Measurements from ENCODE around the gene AVL9. TPM values are rescaled to one million over a fixed set of nuclear protein-coding genes. Genes with fewer than 3 reads are reported as not detected.

The AVL9 gene
- total and polyA plus RNA-seq, 2 donors (not counting 1 experiment from before 2014, with no cell fraction given), result 16.7 to 52.4 TPM

DNA sequence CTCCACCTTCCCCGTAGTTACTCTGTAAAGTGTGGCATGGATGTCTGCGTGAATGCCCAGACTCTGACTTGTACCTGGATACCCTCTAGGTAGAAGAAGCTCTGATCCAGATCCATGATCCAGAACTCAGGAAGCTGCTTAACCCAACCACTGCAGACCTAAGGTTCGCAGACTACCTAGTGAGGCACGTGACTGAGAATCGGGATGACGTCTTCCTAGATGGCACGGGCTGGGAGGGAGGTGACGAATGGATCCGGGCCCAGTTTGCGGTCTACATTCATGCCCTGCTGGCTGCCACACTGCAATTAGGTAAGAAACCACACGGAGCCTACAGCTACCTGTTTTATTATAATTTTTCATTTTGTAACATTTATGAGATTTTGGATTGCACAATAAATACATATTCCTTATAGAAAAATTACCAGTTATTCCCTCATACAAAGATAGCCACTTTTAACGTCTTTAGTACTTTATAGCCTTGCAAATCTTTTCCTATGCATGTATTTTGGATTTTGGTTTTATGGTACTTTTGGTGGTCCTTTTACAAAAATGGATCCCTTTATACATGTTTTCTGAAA lies 77.9 kb downstream of the AVL9 start:
- Histone ChIP-seq H3K27me3 (ENCODE audit: control insufficient read depth, insufficient read depth, low read length) (no peaks in the 10 kb centered on the region), H3K36me3 (ENCODE audit: control insufficient read depth, insufficient read depth, low read length) (peaks cover 4% of the 10 kb centered on the region), H3K4me2 (ENCODE audit: extremely low read depth, insufficient read depth, low read length) (no peak overlapping the region), H3K9me3 (ENCODE audit: control insufficient read depth, insufficient read depth, low read depth, low read length) (no peaks in the 10 kb centered on the region), H3K4me3 (replicated peaks in 1 of 4; ENCODE audit: control extremely low read depth in 1 of 4, insufficient read depth in 1 of 4, low read depth in 3 of 4, low read length in 4 of 4) (no peak overlapping the region), H2AFZ (ENCODE audit: low read length) (no peak overlapping the region), H4K20me1 (ENCODE audit: control insufficient read depth, extremely low read depth, insufficient read depth, low read length) (no peaks in the 10 kb centered on the region), H3K27ac (ENCODE audit: insufficient read depth, low read length) (no peak overlapping the region), H3K4me1 (ENCODE audit: control insufficient read depth, extremely low read depth, insufficient read depth, low read length) (no peaks in the 10 kb centered on the region), H3K9ac (ENCODE audit: insufficient read depth, low read length) (no peak overlapping the region), H3K79me2 (ENCODE audit: control insufficient read depth, insufficient read depth, low read length) (no peaks in the 10 kb centered on the region)
- no peak for DNase-seq (ENCODE audit: low read depth in 2 of 2)
- TF ChIP-seq, protein P1, sequence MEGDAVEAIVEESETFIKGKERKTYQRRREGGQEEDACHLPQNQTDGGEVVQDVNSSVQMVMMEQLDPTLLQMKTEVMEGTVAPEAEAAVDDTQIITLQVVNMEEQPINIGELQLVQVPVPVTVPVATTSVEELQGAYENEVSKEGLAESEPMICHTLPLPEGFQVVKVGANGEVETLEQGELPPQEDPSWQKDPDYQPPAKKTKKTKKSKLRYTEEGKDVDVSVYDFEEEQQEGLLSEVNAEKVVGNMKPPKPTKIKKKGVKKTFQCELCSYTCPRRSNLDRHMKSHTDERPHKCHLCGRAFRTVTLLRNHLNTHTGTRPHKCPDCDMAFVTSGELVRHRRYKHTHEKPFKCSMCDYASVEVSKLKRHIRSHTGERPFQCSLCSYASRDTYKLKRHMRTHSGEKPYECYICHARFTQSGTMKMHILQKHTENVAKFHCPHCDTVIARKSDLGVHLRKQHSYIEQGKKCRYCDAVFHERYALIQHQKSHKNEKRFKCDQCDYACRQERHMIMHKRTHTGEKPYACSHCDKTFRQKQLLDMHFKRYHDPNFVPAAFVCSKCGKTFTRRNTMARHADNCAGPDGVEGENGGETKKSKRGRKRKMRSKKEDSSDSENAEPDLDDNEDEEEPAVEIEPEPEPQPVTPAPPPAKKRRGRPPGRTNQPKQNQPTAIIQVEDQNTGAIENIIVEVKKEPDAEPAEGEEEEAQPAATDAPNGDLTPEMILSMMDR (conservative IDR thresholded peaks at IDR 0.05 in 1 of 2, IDR thresholded peaks at IDR 0.05 in 1 of 2; ENCODE audit: low read depth in 1 of 2, low read length in 2 of 2), result no peak

GRCh38 chr7:32574626-32575025 lies 79.3 kb downstream of the AVL9 start:
- Histone ChIP-seq H3K4me3 (replicated peaks in 1 of 4; ENCODE audit: control extremely low read depth in 1 of 4, insufficient read depth in 1 of 4, low read depth in 3 of 4, low read length in 4 of 4) (no peak overlapping the region), H3K27me3 (ENCODE audit: control insufficient read depth, insufficient read depth, low read length) (no peaks in the 10 kb centered on the region), H2AFZ (ENCODE audit: low read length) (no peak overlapping the region), H3K4me1 (ENCODE audit: control insufficient read depth, extremely low read depth, insufficient read depth, low read length) (no peaks in the 10 kb centered on the region), H3K9ac (ENCODE audit: insufficient read depth, low read length) (no peak overlapping the region), H3K9me3 (ENCODE audit: control insufficient read depth, insufficient read depth, low read depth, low read length) (no peaks in the 10 kb centered on the region), H3K27ac (ENCODE audit: insufficient read depth, low read length) (no peak overlapping the region), H3K79me2 (ENCODE audit: control insufficient read depth, insufficient read depth, low read length) (no peaks in the 10 kb centered on the region), H3K36me3 (ENCODE audit: control insufficient read depth, insufficient read depth, low read length) (peaks cover 4% of the 10 kb centered on the region), H4K20me1 (ENCODE audit: control insufficient read depth, extremely low read depth, insufficient read depth, low read length) (no peaks in the 10 kb centered on the region), H3K4me2 (ENCODE audit: extremely low read depth, insufficient read depth, low read length) (no peak overlapping the region)
- no peak for TF ChIP-seq EZH2 (IDR thresholded peaks at IDR 0.05; ENCODE audit: low read length, missing control alignments)
- TF ChIP-seq, protein P1 (conservative IDR thresholded peaks at IDR 0.05 in 1 of 2, IDR thresholded peaks at IDR 0.05 in 1 of 2; ENCODE audit: low read depth in 1 of 2, low read length in 2 of 2), result no peak
- no peak for DNase-seq (ENCODE audit: low read depth in 2 of 2)

DNA sequence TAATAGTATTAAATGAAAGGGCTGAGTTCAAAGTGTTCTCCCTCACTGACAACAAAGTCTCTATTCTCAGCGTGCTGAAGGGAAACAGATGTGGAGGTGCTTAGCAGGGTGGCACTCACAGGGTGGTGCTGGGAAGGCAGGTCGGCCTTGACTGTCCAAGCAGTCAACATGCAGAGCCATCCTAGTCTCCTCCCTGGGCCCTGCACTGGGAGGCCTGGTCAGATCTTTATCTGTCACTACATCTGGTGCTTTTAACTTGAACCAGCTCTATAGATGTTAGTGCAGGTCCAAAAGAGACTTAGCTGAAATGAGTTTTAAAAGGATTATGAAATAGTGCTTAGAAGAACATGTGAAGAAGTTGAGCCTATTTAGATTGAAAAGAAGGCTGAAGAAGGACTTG lies 82.1 kb downstream of the AVL9 start:
- peaks cover 4% of the 10 kb centered on the region for H3K36me3 ChIP-seq (ENCODE audit: control insufficient read depth, insufficient read depth, low read length)
- DNase-seq (ENCODE audit: low read depth in 2 of 2), result no peak

More for the DNA sequence above, 82.1 kb downstream of the AVL9 start:
- no peaks in the 10 kb centered on the region for H3K27me3 ChIP-seq (ENCODE audit: control insufficient read depth, insufficient read depth, low read length)
- H4K20me1 ChIP-seq (ENCODE audit: control insufficient read depth, extremely low read depth, insufficient read depth, low read length), result no peaks in the 10 kb centered on the region
- no peaks in the 10 kb centered on the region for H3K9me3 ChIP-seq (ENCODE audit: control insufficient read depth, insufficient read depth, low read depth, low read length)
- H3K4me3 ChIP-seq (replicated peaks in 1 of 4; ENCODE audit: control extremely low read depth in 1 of 4, insufficient read depth in 1 of 4, low read depth in 3 of 4, low read length in 4 of 4), result no peak overlapping the region
- TF ChIP-seq EZH2 (IDR thresholded peaks at IDR 0.05; ENCODE audit: low read length, missing control alignments), result no peak
- TF ChIP-seq, protein P1 (conservative IDR thresholded peaks at IDR 0.05 in 1 of 2, IDR thresholded peaks at IDR 0.05 in 1 of 2; ENCODE audit: low read depth in 1 of 2, low read length in 2 of 2), result no peak
- no peak overlapping the region for H2AFZ ChIP-seq (ENCODE audit: low read length)
- H3K4me2 ChIP-seq (ENCODE audit: extremely low read depth, insufficient read depth, low read length), result no peak overlapping the region
- no peaks in the 10 kb centered on the region for H3K79me2 ChIP-seq (ENCODE audit: control insufficient read depth, insufficient read depth, low read length)
- no peak overlapping the region for H3K27ac ChIP-seq (ENCODE audit: insufficient read depth, low read length)
- H3K9ac ChIP-seq (ENCODE audit: insufficient read depth, low read length), result no peak overlapping the region
- H3K4me1 ChIP-seq (ENCODE audit: control insufficient read depth, extremely low read depth, insufficient read depth, low read length), result no peaks in the 10 kb centered on the region

Data from fibroblast of lung (primary cell).